ENCODE data around the gene ADGRG3.
A peak's percentile ranks its signal among the peaks of the same experiment; 100 is the strongest.
"Not testable (repeated sequence)": the region's sequence is repeated elsewhere in the genome, so short reads cannot be mapped to it uniquely, and the experiment has no call there.

Gene ADGRG3

DNA sequence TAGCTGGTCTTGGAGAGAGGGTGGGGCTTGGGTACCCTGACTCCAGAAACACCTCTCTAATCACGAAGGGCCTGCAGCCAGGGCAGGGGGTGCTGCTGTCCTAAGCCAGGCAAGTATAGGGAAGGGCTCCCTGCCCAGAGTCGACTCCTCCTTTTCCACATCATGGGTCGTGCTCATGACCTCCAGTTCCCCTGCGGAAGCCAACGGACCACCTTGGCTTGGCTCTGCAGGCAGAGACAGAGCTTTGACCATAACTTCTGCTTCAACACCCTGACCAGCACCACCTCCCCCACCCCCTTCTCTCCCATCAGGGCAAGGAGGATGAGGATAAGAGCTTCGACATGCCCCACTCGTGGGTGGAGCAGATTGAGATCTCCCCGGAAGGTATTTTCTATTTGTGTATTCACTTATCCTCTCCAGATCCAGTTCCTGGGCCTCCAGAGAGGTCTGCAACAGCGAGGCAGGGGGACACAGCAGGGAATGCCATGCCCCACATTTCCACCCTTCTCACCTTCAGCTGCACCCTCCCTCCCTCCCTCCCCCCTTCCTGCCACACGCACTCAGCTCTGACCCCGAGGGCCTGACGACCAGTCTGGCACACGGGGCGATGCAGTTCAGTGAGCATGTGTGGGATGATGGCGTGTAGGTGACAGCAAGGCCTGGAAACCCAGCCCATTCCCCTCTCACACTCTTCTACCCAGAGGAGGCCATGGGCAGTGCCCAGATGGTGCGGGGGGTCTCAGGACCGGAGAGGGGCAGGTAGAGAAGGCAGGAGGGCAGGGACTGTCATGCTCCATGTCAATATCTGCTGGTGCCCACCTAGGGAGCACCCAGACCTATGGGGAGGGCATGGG is 53.5 kb downstream of the ADGRG3 start:
- no peak for DNase-seq (ENCODE audit: low spot score)

GRCh38 chr16:57722210-57722499 is 54.0 kb downstream of the ADGRG3 start:
- no peak for DNase-seq (ENCODE audit: low spot score)

- no peak for DNase-seq (ENCODE audit: low spot score)
Measured at GRCh38 chr16:57722651-57723050, 54.5 kb downstream of the ADGRG3 start.

DNA sequence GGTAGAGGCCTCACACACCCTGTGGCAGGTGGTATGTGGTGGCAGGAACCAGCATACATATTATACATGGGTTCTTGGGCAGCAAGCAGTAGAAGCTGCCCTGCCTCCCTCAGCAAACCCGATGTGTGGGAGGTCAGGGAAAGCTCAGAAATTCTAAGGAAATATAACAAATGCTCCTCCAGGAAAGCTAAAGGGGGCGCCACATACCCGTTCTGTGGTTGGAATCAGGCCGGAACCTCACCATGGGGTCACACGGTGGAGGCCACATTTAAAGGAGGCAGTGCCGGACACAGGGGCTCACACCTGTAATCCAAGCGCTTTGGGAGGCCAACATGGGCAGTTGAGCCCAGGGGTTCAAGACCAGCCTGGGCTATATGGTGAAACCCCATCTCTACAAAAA is 55.1 kb downstream of the ADGRG3 start:
- no peak for DNase-seq (ENCODE audit: low spot score)

DNA sequence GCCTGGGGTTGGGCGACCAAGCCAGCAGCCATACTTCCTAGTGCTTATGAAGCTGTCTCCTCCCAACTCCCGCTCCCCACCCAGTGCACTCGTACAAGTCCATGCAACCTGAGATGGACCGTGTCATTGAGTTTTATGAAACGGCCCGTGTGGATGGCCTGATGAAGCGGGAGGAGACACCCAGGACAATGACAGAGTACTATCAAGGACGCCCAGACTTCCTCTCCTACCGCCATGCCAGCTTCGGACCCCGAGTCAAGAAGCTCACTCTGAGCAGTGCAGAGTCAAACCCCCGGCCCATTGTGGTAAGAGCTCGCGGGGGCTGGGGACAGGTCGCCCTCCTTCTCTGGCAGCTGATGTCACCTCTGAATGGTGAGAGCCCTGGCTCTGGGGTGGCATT is 56.4 kb downstream of the ADGRG3 start:
- no peak for DNase-seq (ENCODE audit: low spot score)

GRCh38 chr16:57725151-57725550 is 57.0 kb downstream of the ADGRG3 start:
- no peak for DNase-seq (ENCODE audit: low spot score)

GRCh38 chr16:57725554-57725953 is 57.4 kb downstream of the ADGRG3 start:
- DNase-seq (ENCODE audit: low spot score): no peak

DNA sequence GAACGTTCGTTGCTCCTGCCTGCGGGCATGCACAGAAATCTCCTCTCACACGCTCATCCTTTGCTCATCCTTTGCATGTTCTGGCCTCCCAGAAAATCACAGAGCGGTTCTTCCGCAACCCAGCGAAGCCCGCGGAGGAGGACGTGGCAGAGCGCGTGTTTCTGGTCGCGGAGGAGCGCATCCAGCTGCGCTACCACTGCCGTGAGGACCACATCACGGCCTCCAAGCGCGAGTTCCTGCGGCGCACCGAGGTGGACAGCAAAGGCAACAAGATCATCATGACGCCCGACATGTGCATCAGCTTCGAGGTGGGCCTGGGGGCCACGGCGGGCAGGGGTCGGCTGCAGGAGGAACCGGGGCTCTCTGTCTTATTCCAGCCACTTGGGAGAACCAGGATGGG is 57.9 kb downstream of the ADGRG3 start:
- no peak for DNase-seq (ENCODE audit: low spot score)

- DNase-seq (ENCODE audit: low spot score): no peak
Measured at GRCh38 chr16:57726433-57726947, 58.4 kb downstream of the ADGRG3 start.

DNA sequence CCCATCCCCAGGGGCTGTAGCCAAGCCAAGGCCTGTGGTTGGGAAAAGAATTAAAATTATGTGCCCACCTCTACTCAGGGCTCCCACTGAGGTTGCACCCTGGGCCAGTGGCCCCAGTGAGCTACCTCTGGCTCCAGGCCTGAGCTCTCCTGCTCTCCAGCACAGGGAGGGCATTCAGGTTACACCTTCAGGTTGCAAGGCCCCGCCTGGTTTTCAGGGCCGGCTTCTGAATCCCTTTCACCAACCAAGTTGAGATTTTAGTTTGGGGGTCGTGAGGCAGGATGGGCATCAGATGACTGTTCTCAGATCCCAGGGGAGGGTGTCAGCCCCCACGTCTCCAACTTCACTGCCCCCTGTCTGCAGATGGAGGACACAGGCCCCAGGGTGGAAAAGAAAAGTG is 59.5 kb downstream of the ADGRG3 start:
- DNase-seq (ENCODE audit: low spot score): no peak

DNA sequence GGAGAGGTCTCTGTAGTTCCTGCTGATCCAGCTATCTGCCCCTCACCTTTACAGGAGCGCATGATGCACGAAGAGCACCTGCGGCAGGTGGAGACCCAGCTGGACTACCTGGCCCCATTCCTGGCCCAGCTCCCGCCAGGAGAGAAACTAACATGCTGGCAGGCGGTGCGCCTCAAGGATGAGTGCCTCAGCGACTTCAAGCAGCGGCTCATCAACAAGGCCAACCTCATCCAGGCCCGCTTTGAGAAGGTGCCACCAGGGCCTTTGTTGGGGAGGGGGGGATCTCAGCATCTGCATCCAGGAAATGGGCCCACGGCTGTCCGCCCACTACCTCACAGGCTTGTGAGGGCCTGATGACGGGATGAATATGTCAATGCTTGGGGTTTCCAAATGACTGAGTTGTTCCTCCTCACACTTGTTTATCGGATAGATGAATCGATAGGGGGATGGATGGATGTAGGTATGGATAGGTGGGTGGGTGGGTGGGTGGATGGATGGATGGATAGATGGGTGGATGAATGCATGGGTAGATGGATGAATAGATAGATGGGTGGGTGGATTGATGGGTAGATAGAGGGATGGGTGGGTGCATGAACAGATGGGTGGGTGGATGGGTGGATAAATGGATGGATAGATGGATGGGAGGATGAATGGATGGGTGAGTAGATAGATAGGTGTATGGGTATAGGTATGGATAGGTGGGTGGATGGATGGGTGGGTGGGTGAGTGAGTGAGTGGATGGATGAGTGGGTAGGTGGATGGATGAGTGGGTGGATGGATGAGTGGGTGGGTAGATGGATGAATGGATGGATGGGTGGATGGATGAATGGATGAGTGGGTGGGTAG is 60.5 kb downstream of the ADGRG3 start:
- no peak for DNase-seq (ENCODE audit: low spot score)

DNA sequence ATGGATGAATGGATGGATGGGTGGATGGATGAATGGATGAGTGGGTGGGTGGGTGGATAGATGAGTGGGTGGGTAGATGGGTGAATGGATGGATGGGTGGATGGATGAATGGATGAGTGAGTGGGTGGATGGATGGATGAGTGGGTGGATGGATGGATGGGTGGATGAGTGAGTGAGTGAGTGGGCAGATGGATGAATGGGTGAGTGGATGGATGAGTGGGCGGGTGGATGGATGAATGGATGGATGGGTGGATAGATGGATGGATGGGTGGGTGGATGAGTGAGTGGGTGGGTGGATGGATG is 61.0 kb downstream of the ADGRG3 start:
- DNase-seq (ENCODE audit: low spot score): no peak

- DNase-seq (ENCODE audit: low spot score): not testable (repeated sequence)
Measured at GRCh38 chr16:57729852-57730251, 61.7 kb downstream of the ADGRG3 start.

DNA sequence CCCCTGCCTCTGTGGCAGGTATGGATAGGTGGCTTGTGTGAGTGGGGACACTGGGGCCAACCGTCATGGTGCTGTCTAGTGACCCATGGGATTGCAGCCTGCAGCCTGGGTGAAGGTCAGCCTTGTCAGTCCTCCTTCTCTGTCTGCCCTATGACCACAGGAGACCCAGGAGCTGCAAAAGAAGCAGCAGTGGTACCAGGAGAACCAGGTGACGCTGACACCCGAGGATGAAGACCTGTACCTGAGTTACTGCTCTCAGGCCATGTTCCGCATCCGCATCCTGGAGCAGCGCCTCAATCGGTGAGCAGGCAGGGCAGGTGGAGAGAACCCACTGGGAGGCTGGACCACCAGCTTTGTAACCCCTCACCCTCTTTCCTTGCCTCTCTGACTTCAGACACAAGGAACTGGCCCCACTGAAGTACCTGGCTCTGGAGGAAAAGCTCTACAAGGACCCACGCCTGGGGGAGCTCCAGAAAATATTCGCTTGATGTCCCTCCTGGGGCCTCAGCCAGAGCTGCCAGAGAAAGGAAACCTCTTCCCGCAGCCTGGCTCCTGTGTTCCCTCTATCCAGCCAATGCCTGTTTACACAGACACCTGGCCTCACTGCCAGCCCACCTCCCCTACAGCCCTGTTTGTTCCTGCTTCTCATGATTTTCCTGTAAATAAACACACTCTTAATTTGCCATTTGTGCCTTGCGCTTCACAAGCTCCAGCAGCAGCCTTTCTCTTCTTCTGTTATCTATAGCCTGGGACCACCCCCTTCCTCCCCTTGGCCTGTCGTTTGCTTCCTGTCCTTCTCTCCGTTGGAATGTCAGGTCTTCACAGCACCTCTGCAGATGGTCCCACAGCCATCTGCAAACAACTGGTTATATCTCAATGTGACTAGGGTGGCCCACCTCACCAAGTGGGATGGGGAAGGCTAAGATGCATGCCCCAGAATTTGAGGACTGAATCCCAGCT is 62.9 kb downstream of the ADGRG3 start:
- no peak for DNase-seq (ENCODE audit: low spot score)

DNA sequence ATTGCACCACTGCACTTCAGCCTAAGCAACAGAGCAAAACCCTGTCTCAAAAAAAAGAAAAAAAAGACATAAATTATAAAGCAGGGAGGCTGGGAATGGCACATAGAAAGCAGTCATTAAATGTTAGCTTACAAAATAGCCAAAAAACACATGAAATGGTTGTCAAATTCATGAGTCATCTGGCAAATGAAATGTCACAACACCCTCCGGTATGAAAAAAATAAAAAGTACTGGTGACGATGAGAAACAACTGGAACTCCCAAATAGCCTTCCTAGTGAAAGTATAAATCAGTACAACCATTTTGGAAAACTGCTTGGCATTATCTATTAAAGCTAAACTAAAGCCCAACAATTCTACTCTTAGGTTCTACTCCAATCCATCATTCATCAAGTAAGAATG is 63.9 kb downstream of the ADGRG3 start:
- no peak for DNase-seq (ENCODE audit: low spot score)

DNA sequence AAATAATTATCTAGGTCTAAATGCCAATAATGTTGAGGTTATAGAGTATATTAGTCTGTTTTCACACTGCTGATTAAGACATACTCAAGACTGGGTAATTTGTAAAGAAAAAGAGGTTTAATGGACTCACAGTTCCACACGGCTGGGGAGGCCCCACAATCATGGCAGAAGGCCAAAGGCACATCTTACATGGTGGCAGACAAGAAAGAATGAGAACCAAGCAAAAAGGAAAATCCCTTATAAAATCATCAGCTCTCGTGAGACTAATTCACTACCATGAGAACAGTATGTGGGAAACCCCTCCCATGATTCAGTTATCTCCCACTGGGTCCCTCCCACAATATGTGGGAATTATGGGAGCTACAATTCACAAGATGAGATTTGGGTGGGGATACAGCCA is 64.6 kb downstream of the ADGRG3 start:
- DNase-seq (ENCODE audit: low spot score): no peak

GRCh38 chr16:57734308-57734924 is 66.3 kb downstream of the ADGRG3 start:
- no peak for DNase-seq (ENCODE audit: low spot score)

- DNase-seq (ENCODE audit: low spot score): peak; percentile 99
Measured at GRCh38 chr16:57734925-57735754, 67.0 kb downstream of the ADGRG3 start.

DNA sequence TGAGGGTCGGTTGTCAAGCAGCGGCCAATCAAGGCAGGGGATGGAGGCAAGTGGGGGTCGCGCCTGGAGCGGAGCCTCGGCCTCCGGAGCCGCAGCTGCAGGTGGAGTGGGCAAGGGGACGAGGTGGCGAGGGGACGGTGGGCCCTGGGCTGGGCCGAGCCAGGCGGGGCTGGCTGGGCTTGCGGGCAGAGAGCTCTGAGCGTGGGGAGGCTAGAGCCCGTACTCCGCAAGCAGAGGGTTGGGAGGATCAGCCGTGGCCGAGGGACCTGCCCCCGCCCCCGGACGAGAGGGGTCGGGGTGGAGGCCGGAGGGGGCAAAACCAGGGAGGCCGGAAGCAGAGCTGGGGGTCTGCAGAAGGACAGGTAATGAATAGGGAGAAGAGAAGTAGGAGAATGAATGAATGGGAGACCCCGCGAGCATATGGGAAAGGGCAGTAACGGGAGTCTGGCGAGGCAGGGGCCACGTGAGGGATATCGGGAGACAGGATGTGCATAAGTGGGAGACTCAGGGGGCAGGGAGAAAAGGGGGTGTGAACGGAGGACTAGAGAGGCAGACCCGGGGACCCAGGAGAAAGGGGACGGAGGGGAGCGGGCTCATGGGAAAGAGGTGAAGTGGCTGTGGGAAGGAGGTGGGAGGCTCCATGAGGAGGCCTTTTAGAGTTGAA is 67.8 kb downstream of the ADGRG3 start, which contains the start of gene KATNB1:
Gene KATNB1 (plus strand): TSS at position 16 of the 664 bp plus-strand sequence. CDS start 1,474 bp downstream, outside the sequence.
- no peak for DNase-seq (ENCODE audit: low spot score)
